ENCODE results near the gene CEP170. TPM values are rescaled to one million over a fixed set of nuclear protein-coding genes. Genes with fewer than 3 reads are reported as not detected.
"Not testable (repeated sequence)": the region's sequence is repeated elsewhere in the genome, so short reads cannot be mapped to it uniquely, and the experiment has no call there.

Gene CEP170
- polyA plus RNA-seq, 1 donor from 2014 or later, result 403 TPM

- Histone ChIP-seq H3K9ac (ENCODE audit: low read length) (no peak overlapping the region), H3K79me2 (replicated peaks; ENCODE audit: insufficient read depth, low read length) (no peaks in the 10 kb centered on the region), H3K4me2 (ENCODE audit: low read length) (no peak overlapping the region), H3K36me3 (ENCODE audit: insufficient read depth, low read length) (no peaks in the 10 kb centered on the region), H4K20me1 (ENCODE audit: insufficient read depth) (no peaks in the 10 kb centered on the region), H3F3A (ENCODE audit: insufficient read depth, low read length, poor library complexity, severe bottlenecking) (no peaks in the 10 kb centered on the region), H3K9me2 (ENCODE audit: insufficient read depth, low read length) (no peaks in the 10 kb centered on the region), H2AFZ (ENCODE audit: low read depth, low read length) (no peak overlapping the region), H3K9me3 (ENCODE audit: low read length) (no peaks in the 10 kb centered on the region), H3K27me3 (ENCODE audit: insufficient read depth, low read depth, low read length) (no peaks in the 10 kb centered on the region), H3K27ac (ENCODE audit: low read length) (no peak overlapping the region), H3K4me3 (ENCODE audit: low read length) (no peak overlapping the region)
- TF ChIP-seq POLR2AphosphoS5 (IDR thresholded peaks at IDR 0.05), result no peak
- TF ChIP-seq TAF1 (IDR thresholded peaks at IDR 0.05; ENCODE audit: low read depth), result no peak
- no peak for TF ChIP-seq REST (IDR thresholded peaks at IDR 0.05; ENCODE audit: borderline replicate concordance)
- TF ChIP-seq EP300 (conservative IDR thresholded peaks at IDR 0.05; ENCODE audit: poor library complexity, severe bottlenecking), result no peak
- TF ChIP-seq CTCF (IDR thresholded peaks at IDR 0.05; ENCODE audit: poor library complexity, severe bottlenecking), result no peak
- TF ChIP-seq RAD21 (conservative IDR thresholded peaks at IDR 0.05), result no peak
- no peak for TF ChIP-seq SMC3 (conservative IDR thresholded peaks at IDR 0.05; ENCODE audit: poor library complexity)
- no peak for TF ChIP-seq MXI1 (conservative IDR thresholded peaks at IDR 0.05; ENCODE audit: poor library complexity, severe bottlenecking)
These were observed 75.4 kb downstream of the CEP170 start for GRCh38 chr1:243179720-243180119.

- not testable (repeated sequence) for H3K4me3 ChIP-seq (ENCODE audit: low read length); H2AFZ ChIP-seq (ENCODE audit: low read depth, low read length); H3K4me2 ChIP-seq (ENCODE audit: low read length); H3F3A ChIP-seq (ENCODE audit: insufficient read depth, low read length, poor library complexity, severe bottlenecking); H3K9ac ChIP-seq (ENCODE audit: low read length); H3K9me3 ChIP-seq (ENCODE audit: low read length); H3K27me3 ChIP-seq (ENCODE audit: insufficient read depth, low read depth, low read length); H3K9me2 ChIP-seq (ENCODE audit: insufficient read depth, low read length); H3K36me3 ChIP-seq (ENCODE audit: insufficient read depth, low read length); H3K79me2 ChIP-seq (replicated peaks; ENCODE audit: insufficient read depth, low read length); H3K27ac ChIP-seq (ENCODE audit: low read length); H4K20me1 ChIP-seq (ENCODE audit: insufficient read depth)
These were observed 77.3 kb downstream of the CEP170 start for GRCh38 chr1:243177792-243178191.

GRCh38 chr1:243173758-243174369 is 81.2 kb downstream of the CEP170 start:
- not testable (repeated sequence) for H3K27ac ChIP-seq (ENCODE audit: low read length); H3K9me3 ChIP-seq (ENCODE audit: low read length); H3K36me3 ChIP-seq (ENCODE audit: insufficient read depth, low read length); H3K9ac ChIP-seq (ENCODE audit: low read length); H3K9me2 ChIP-seq (ENCODE audit: insufficient read depth, low read length); H3F3A ChIP-seq (ENCODE audit: insufficient read depth, low read length, poor library complexity, severe bottlenecking); H3K4me3 ChIP-seq (ENCODE audit: low read length); H3K79me2 ChIP-seq (replicated peaks; ENCODE audit: insufficient read depth, low read length); H3K27me3 ChIP-seq (ENCODE audit: insufficient read depth, low read depth, low read length); H3K4me2 ChIP-seq (ENCODE audit: low read length); H4K20me1 ChIP-seq (ENCODE audit: insufficient read depth); H2AFZ ChIP-seq (ENCODE audit: low read depth, low read length)

GRCh38 chr1:243164911-243165310 is 90.2 kb downstream of the CEP170 start:
- H3K4me3 ChIP-seq (ENCODE audit: low read length); H3K9me3 ChIP-seq (ENCODE audit: low read length); H3K27ac ChIP-seq (ENCODE audit: low read length); H2AFZ ChIP-seq (ENCODE audit: low read depth, low read length); H3K9ac ChIP-seq (ENCODE audit: low read length); H3K27me3 ChIP-seq (ENCODE audit: insufficient read depth, low read depth, low read length); H3K79me2 ChIP-seq (replicated peaks; ENCODE audit: insufficient read depth, low read length); H3F3A ChIP-seq (ENCODE audit: insufficient read depth, low read length, poor library complexity, severe bottlenecking); H3K36me3 ChIP-seq (ENCODE audit: insufficient read depth, low read length); H3K9me2 ChIP-seq (ENCODE audit: insufficient read depth, low read length); H3K4me2 ChIP-seq (ENCODE audit: low read length); H4K20me1 ChIP-seq (ENCODE audit: insufficient read depth): not testable (repeated sequence)

GRCh38 chr1:243150906-243151305 is 104.2 kb downstream of the CEP170 start:
- H3K36me3 ChIP-seq (ENCODE audit: insufficient read depth, low read length); H3K27me3 ChIP-seq (ENCODE audit: insufficient read depth, low read depth, low read length); H3K4me3 ChIP-seq (ENCODE audit: low read length); H3K4me2 ChIP-seq (ENCODE audit: low read length); H3K79me2 ChIP-seq (replicated peaks; ENCODE audit: insufficient read depth, low read length); H3K9ac ChIP-seq (ENCODE audit: low read length); H3F3A ChIP-seq (ENCODE audit: insufficient read depth, low read length, poor library complexity, severe bottlenecking); H3K9me3 ChIP-seq (ENCODE audit: low read length); H2AFZ ChIP-seq (ENCODE audit: low read depth, low read length); H3K27ac ChIP-seq (ENCODE audit: low read length); H4K20me1 ChIP-seq (ENCODE audit: insufficient read depth); H3K9me2 ChIP-seq (ENCODE audit: insufficient read depth, low read length): not testable (repeated sequence)
